ENCODE results near the gene ZNF784.

DNA sequence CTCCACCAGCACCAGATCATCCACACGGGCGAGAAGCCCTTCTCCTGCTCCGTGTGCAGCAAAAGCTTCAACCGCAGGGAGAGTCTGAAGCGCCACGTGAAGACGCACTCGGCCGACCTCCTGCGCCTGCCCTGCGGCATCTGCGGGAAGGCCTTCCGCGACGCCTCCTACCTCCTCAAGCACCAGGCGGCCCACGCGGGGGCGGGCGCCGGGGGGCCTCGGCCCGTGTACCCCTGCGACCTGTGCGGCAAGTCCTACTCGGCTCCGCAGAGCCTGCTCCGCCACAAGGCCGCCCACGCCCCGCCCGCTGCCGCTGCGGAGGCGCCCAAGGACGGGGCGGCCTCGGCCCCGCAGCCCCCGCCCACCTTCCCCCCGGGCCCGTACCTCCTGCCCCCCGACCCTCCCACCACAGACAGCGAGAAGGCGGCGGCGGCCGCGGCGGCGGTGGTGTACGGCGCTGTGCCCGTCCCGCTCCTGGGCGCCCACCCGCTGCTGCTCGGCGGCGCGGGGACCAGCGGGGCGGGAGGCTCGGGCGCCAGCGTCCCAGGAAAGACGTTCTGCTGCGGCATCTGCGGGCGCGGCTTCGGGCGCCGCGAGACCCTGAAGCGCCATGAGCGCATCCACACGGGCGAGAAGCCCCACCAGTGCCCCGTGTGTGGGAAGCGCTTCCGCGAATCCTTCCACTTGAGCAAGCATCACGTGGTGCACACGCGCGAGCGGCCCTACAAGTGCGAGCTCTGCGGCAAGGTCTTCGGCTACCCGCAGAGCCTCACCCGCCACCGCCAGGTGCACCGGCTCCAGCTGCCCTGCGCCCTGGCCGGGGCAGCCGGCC lies 9.4 kb downstream of the ZNF784 start:
- no peak for TF ChIP-seq POLR2A (IDR thresholded peaks at IDR 0.05)
- TF ChIP-seq, protein P1, sequence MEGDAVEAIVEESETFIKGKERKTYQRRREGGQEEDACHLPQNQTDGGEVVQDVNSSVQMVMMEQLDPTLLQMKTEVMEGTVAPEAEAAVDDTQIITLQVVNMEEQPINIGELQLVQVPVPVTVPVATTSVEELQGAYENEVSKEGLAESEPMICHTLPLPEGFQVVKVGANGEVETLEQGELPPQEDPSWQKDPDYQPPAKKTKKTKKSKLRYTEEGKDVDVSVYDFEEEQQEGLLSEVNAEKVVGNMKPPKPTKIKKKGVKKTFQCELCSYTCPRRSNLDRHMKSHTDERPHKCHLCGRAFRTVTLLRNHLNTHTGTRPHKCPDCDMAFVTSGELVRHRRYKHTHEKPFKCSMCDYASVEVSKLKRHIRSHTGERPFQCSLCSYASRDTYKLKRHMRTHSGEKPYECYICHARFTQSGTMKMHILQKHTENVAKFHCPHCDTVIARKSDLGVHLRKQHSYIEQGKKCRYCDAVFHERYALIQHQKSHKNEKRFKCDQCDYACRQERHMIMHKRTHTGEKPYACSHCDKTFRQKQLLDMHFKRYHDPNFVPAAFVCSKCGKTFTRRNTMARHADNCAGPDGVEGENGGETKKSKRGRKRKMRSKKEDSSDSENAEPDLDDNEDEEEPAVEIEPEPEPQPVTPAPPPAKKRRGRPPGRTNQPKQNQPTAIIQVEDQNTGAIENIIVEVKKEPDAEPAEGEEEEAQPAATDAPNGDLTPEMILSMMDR (IDR thresholded peaks at IDR 0.05): no peak
